Sciatic nerve (tissue), 2 donors: ENCODE results near the gene CPPED1. TPM values are rescaled to one million over a fixed set of nuclear protein-coding genes. Genes with fewer than 3 reads are reported as not detected.
"Not testable (repeated sequence)": the region's sequence is repeated elsewhere in the genome, so short reads cannot be mapped to it uniquely, and the experiment has no call there.

Experiments
- ATAC-seq: fragments of 200-7000 bp; cut with Tn5 transposase; one replicate; pipeline ENCODE4 v1.9.1; 2020; ENCODE audit warnings: mild to moderate bottlenecking, moderate library complexity
- DNase-seq: peaks from one replicate; pipeline ENCODE4 v3.0.0-alpha.2; 2020; ENCODE audit warnings: low spot score
- intact Hi-C: fragments of 100-400 bp; cut with DNase I; formaldehyde crosslinking; loops from one replicate; pipeline ENCODE4 v1.14.2; 2022
- total RNA-seq: library from RNA; stranded (reverse); fragmentation: NEBNext Ultra II Directional; extraction: Animal tissue kit (Norgen Biotek cat#: 25700); gene quantifications from one replicate; pipeline ENCODE4 v1.2.1, GENCODE V29; 2021
- donor health status: DM: no; HTN: no; CAD: no.
- donor health status: DM: no; HTN: no; CAD: no.

CPPED1 gene
- total RNA-seq, 1 donor from 2014 or later, result 19.7 TPM

DNA sequence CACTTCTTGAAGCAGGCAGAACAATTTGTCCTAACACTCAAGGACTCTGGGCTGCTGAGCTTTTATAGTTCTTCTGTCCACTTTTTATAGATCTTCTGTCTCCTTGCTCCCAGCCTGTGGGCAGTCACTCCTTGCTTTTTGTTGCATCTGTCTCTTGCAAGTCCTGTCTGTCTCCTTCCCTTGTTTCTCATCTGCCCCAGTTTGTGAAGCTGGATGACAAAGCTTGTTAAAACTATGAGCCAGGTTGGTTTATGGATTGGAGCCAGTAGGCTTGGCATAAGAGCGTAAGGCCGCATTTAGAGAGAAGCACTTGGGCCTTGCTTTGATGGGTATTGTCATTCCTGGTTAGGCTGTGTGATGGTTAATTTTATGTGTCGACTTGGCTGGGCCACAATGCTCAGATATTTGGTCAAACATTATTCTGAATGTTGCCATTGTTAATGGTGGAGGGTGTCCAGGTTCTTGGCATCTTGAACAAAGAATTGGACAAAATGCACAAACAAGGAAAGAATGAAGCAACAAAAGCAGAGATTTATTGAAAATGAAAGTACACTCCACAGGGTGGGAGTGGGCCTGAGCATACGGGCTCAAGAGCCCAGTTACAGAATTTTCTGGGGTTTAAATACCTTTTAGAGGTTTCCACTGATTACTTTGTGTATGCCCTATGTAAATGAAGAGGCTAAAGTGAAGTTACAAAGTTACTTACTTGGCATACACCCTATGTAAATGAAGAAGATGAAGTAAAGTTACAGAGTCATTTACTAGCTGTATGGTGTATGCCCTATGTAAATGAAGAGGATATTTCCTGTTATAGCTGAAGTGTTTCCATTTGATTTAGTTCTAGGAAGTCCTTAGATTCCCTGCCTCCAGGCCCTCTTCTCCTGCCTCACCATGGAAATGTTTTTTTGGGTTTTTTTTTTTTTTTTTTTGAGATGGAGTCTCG lies 8.0 kb upstream of the CPPED1 start:
- ATAC-seq (no peak), DNase-seq (no peak)
- intact Hi-C loops, result loop anchor here (10.0 kb wide), 1 partner anchor 357 kb away; no protein-coding TSS in a partner anchor

DNA sequence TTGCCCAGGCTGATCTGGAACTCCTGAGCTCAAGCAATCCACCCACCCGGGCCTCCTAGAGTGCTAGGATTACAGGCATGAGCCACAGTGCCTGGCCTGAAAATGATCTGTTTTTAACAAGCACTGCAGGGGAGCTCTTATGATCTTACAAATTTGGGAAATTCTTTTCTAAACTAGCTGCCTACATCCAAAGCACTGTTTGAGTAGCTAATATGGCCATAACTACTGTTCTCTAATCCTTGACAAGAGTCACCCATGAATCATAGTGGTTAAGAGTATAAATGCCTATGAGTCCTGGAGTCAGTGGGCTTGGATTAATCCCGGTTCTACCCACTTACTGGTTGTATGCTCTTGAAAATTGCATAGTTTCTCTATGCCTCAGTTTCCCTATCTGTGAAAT lies 1.4 kb upstream of the CPPED1 start:
- DNase-seq, result no peak
- intact Hi-C loops, result no loop called here
- no peak for ATAC-seq

DNA sequence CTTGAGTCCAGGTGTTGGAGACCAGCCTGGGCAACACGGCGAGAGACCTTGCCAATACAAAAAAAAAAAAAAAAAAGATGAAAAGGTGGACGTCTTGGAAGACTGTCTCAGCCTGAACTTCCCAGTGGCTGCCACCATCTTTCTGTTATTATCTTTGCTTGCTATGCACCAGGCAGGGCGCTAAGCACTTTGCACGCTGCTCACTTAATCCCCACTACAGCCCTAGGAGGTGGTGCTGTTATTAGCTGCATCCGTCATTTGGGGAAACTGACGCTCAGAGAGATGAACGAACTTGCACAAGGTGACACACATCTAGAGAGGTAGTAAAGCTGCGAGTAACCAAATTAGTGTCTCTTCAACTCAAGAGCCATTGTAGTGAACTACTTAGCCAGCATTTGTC lies 708 bp upstream of the CPPED1 start:
- DNase-seq, result peak; percentile 25
- intact Hi-C loops, result no loop called here
- ATAC-seq, result no peak

DNA sequence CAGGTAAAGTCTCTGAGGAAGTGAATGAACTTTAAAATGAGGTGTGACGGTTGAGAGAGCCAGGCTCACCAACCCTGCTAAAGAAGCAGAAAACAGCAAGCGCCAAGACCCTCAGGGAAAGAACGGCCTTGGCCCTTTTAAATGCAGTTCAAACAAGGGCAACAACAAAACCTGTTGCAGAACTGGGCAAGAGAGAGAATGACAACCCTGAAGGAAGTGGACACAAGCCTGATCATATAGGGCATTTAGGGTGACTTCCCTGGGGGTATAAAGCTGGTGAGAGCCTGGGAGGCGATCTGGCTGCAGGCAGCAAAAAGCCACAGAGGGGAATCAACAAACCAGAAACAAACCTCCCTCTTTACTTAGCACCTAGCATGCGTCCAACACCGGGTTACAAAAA lies 1.0 kb downstream of the CPPED1 start:
- DNase-seq, result peak; percentile 5
- intact Hi-C loops, result no loop called here
- ATAC-seq, result no peak

DNA sequence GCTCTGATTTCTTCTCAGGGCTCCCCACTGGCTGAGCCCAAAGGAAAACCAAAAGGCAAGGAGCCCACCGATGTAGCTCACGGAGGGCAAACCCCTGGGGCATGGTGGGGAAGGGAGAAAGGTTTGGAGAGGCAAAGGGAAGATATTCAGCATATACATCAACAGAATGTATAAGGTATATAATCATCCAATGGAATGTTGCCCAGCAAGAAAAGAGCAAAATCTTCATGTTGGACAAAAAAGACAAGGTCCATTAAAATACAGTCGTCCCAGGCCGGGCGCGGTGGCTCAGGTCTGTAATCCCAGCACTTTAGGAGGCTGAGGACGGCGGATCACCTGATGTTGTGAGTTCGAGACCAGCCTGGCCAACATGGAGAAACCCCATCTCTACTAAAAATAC lies 1.6 kb downstream of the CPPED1 start:
- intact Hi-C loops, result no loop called here

DNA sequence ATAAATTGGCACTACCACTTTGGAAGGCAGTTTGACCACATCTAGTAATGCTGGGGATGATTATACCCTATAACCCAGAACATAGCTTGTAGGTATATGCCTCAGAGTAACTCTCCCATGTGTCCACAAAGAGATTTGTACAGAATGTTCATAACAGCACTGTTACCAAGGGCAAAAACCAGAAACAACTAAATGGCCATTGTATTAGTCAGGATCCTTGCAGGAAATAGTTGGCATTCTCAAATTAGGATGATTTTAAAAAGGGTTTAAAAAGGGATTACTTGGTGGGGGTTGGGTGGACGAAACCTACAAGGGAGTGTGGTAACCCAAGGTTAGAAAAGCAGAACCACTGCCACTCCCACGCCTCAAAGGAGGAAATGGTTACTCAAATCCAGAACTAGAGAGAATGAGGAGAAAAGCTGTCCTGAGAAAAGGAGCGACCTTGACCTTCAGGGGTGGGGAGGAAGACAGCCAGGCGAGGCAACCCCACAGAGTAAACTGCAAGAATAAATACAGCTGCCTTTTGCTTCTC lies 2.1 kb downstream of the CPPED1 start:
- DNase-seq (no peak), ATAC-seq (peak; percentile 64)

More for the DNA sequence above, 1.6 kb downstream of the CPPED1 start:
- ATAC-seq, result no peak
- DNase-seq, result no peak

DNA sequence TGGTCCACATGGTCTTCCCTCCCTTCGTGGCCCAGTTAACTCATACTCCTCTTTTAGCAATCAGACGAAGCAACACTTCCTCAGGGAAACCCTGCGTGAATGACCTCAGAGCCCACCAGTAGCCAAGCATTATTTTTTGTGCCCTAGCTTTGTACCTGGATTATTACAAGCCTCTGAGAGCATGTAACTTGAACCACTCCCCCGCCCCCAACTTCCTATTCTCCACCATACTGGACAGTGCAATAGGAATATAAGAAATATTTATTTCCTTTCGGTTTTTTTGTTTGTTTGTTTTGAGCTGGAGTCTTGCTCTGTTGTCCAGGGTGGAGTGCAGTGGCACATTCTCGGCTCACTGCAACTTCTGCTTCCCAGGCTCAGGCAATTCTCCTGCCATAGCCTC lies 2.9 kb downstream of the CPPED1 start:
- intact Hi-C loops, result no loop called here
- ATAC-seq (no peak), DNase-seq (no peak)

More for the DNA sequence above, 2.1 kb downstream of the CPPED1 start:
- intact Hi-C loops, result no loop called here

DNA sequence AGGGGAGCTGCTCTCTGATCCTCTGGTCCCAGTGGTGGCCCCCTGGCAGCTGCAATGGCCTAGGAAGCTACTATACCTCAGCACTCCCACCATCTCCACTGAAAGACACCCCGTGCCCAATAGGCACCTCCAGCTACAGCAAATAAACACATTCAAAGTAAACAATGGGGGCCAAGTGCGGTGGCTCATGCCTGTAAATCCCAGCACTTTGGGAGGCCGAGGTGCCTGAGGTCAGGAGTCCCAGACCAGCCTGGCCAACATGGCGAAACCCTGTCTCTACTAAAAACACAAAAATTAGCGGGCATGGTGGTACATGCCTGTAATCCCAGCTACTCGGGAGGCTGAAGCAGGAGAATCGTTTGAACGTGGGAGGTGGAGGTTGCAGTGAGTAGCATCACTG lies 3.7 kb downstream of the CPPED1 start:
- intact Hi-C loops, DNase-seq: not testable (repeated sequence)

DNA sequence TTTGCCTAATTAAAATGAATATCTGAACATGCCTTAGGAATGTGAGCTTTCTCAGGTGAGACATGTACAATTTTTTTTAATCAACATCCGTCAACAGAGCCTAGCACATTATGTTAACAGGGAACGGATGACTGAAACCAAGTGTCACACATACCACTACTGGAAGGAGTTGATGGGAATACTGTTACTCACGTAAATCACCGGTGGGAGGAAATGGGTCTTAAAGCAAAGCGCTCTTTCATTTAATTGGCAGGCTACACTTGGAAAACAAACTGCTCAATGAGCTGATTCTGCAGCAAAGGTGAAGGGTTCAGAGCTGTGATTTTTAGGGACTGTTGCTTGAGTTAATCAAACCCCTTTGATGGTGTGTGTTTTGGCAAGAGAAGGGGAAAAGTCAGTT lies 4.8 kb downstream of the CPPED1 start:
- no peak for ATAC-seq
- intact Hi-C loops, result no loop called here
- DNase-seq, result no peak

More for the DNA sequence above, 3.7 kb downstream of the CPPED1 start:
- ATAC-seq, result not testable (repeated sequence)

DNA sequence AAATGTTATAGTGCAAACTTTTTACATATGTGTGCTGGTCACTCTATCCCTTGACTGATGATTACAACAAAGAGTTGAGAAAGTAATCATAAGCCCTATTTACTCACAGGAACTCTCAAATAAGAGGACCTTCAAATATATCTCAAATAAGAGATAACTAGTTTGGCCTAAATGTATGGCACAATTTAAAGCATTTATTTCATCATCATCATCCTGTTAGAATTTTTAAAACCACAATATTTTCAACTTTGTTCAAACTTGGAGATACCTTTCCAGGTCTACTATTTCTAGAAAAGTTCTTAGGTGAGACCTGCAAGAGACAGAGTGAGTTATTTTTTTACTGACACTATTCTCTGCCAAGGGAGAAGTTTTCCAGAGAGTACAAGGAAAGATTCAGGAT lies 5.5 kb downstream of the CPPED1 start:
- no peak for ATAC-seq
- no peak for DNase-seq
- intact Hi-C loops, result no loop called here

DNA sequence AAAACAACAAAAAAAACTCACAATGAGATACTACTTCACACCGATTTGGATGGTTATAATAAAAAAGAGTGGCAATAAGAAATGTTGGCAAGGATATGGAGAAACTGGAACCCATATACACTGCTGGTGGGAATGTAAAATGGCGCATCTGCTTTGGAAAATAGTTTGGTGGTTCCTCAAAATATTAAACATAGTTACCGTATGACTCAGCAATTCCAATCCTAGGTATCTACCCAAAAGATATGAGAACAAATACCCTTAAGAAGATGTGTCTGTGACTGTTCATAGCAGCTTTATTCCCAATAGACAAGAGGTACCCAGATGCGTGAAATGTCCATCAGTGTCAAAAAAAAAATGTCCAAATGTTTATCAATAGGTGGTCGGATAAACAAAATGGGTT lies 7.2 kb downstream of the CPPED1 start:
- DNase-seq (no peak), ATAC-seq (no peak)
- intact Hi-C loops, result no loop called here

DNA sequence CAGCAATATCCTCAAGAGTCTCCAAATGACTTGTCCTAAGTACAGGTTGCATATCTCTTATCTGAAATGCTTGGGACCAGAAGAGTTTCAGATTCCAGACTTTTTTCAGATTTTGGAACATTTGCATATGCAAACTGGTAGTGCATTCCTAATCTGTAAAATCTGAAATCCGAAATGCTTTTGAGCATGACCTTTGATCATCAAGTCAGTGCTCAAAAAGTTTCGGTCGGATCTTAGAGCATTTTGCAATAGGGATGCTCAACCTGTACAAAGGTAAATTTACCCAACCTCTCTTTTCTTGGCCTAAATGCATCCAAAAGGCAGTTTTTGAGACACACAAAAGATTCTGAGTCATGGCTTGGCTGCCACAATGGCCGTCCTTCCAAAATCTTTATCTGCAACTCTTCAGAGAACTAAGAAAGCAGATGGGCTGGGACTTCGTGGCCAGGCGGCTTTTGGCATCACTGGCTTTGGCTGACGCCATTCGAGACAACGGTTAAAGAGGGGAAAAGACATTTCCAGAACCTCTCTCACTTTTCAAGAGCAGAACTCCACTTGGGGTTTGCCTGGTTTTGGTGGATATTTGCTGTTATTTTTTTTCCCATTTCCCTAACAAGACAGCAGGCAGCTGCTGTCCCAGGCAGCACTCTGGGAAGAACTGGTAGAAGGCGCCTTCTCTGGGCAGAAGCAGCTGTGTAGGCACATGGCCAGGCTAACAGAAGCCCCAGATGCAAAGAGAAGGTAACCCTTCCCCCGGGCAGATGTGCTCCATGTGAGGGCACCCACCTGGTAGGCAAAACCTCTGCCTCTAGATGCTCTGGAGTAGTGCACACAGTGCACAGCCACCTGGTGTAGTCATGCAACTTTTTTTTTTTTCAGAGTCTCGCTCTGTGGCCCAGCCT lies 8.9 kb downstream of the CPPED1 start:
- no peak for DNase-seq
- intact Hi-C loops, result no loop called here
- ATAC-seq, result peak; percentile 15

DNA sequence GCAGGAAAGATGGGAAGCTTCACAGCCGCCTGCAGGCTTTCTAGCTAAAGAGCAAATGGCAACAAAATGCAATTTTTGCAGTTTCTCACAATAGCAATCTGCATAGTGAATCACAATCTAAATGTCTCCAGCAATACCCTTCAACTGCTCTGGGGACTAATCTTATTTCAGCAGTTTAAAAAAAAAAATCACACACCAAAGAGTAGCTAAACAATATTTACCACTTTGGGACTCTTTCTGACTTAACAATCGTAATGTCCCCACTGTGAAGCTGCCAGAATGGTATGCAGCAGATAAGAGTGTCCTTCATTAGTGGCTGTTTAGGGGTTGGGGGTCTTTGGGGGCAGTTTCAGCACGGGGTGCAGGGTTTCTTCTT lies 9.8 kb downstream of the CPPED1 start:
- intact Hi-C loops, result no loop called here
- DNase-seq, result no peak
- no peak for ATAC-seq

DNA sequence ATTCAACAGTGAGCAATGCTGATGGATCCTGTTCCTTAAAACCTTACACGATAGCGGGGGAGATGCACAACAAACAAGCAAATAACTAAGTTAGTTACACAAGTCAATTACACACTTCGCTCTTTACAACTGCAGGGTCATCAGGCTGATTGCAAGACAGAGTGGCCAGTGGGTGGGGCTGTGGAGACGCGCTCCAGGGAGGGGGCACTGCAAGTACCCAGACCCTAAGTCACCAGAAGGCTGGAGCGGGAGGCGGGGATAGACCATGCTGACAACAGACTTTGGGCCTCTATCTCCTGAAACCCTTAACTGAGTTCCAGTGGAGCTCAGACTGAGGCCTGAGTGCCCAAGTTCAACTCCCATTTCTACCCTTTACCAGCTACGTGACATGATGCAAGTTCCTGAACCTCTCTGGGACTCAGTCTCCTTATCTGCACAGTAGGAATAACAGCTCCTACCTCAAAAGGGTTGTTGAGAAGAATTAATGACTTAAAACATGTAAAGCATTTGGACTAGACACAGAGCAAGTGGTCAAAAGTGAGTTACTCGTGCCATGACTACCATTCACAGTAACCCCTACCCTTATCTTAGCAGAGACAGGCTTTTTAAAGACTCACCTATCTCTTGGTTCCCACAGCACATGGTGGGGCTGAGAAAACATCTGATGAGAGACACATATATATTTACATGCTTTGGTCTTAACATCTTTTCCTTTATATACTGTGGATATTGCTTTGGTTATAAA lies 10.4 kb downstream of the CPPED1 start:
- intact Hi-C loops, result no loop called here
- no peak for ATAC-seq
- no peak for DNase-seq

DNA sequence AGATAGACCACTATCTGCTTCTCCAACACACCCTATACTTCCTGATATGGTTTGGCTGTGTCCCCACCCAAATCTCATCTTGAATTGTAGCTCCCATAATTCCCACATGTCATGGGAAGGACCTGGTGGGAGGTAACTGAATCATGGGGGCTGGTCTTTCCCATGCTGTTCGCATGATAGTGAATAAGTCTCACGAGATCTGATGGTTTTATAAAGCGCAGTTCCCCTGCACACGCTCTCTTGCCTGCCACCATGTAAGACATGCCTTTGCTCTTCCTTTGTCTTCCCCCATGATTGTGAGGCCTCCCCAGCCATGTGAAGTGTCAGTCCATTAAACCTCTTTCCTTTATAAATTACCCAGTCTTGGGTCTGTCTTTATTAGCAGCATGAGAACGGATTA lies 11.2 kb downstream of the CPPED1 start:
- intact Hi-C loops, ATAC-seq, DNase-seq: not testable (repeated sequence)

DNA sequence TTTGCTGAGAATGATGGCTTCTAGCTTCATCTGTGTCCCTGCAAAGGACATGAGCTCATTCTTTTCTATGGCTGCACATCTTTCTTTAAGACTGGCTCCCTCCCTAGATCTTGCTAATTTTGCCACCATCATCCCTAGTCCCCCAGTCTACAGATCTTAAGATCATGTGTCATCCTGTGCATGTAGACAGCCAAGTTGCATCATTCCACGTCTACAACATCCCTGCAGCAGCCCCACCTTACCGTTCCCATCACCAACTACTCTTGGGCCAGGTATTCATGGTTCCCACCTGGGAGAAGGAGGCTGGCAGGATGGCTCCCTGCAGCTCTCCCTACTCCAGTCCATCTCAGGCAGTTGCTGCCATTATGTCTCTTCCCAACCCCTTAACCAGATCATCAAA lies 12.3 kb downstream of the CPPED1 start:
- DNase-seq (no peak), ATAC-seq (no peak)
- intact Hi-C loops, result no loop called here

DNA sequence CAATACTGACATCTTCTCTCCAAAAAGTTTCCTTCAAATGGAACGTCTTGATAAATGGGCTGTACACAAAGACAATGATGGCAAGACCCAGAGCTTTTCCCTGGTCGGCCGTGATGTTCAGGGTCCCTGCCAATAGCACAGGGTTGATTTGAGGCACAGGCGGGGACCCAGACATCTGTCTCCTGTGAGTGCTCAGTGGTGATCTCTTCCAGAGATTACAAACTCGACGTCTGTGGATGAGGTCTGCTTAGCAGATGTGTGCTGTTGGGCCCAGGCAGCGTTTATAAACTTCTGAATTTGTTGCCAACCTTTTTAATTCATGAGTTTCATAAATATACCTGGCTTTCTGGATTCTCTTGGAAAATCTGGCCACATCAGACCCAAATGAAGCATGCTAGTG lies 14.9 kb downstream of the CPPED1 start:
- ATAC-seq (no peak), DNase-seq (no peak)
- intact Hi-C loops, result no loop called here

DNA sequence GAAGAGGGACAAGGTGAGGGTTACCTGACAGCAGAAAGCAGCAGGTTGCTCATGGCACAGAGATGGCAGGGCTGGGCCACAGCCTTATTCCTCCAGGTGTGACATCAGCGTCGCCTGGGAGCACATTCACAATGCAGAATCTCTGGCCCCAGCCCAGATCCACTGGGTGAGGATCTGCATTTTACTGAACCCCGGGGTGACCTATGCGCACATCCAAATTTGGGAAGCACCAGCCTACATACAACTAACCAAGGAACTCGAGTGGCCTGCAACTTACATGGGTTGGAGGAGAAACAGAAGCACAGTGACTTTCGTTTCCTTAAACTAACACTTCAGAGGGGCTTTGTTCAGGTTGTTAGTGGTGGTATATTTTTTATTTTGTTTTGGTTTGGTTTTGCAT lies 17.6 kb downstream of the CPPED1 start:
- intact Hi-C loops, result no loop called here
- ATAC-seq (no peak), DNase-seq (no peak)

DNA sequence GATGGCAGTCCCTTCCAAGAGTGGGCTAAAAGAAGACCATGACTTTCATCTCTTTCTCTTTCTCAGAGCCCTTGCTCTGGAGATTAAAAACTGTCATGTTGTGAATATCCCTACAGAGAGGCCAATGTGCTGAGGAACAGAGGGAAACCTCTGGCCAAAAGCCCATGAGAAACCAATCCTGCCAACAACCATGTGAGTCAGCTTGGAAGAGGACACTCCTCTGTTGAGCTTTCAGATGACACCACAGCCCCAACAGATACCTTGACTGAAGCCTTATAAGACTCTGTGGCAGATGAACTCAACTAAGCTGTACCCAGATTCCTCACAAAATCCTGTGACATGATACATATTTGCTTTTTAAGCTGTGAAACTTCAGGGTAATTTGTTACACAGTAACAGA lies 19.6 kb downstream of the CPPED1 start:
- no peak for ATAC-seq
- intact Hi-C loops, result no loop called here
- no peak for DNase-seq
